Measurements from ENCODE around the gene KLRK1. TPM values are rescaled to one million over a fixed set of nuclear protein-coding genes. Genes with fewer than 3 reads are reported as not detected.
A peak's percentile ranks its signal among the peaks of the same experiment; 100 is the strongest.

KLRK1 gene
- total and polyA plus RNA-seq, 2 of the 4 experiments (the other 2 are of a cell fraction): not detected

GRCh38 chr12:10331642-10332239 lies 58.1 kb downstream of the KLRK1 start:
- Histone ChIP-seq H3K4me2 (ENCODE audit: low read depth, low read length) (no peak overlapping the region), H3K4me1 (ENCODE audit: control insufficient read depth, insufficient read depth, low read length) (no peaks in the 10 kb centered on the region), H3K9me1 (ENCODE audit: insufficient read depth, low read length) (no peaks in the 10 kb centered on the region), H3K14ac (replicated peaks; ENCODE audit: low read depth, low read length) (no peak overlapping the region), H2BK20ac (ENCODE audit: low read depth, low read length) (no peak overlapping the region), H3K27me3 (ENCODE audit: control insufficient read depth, insufficient read depth, low read length) (peaks cover 4% of the 10 kb centered on the region), H3K23ac (ENCODE audit: low read depth, low read length) (no peak overlapping the region), H3K4me3 (ENCODE audit: insufficient read depth, low read depth, low read length) (no peak overlapping the region), H2BK15ac (ENCODE audit: low read depth, low read length) (no peak overlapping the region), H3K4ac (ENCODE audit: low read depth, low read length) (no peak overlapping the region), H2BK5ac (ENCODE audit: low read depth, low read length, poor library complexity, severe bottlenecking) (no peak overlapping the region), H3K9me3 (ENCODE audit: control insufficient read depth, insufficient read depth, low read length) (no peaks in the 10 kb centered on the region), H3K27ac (ENCODE audit: insufficient read depth, low read length) (no peak overlapping the region), H2AFZ (replicated peaks; ENCODE audit: low read length, poor library complexity) (no peak overlapping the region), H3K9ac (ENCODE audit: low read depth, low read length) (no peak overlapping the region), H3K36me3 (ENCODE audit: control insufficient read depth, insufficient read depth, low read length) (no peaks in the 10 kb centered on the region), H3K79me1 (ENCODE audit: low read depth in 1 of 2, low read length in 2 of 2) (no peaks in the 10 kb centered on the region), H3K18ac (ENCODE audit: low read depth, low read length) (no peak overlapping the region), H4K91ac (ENCODE audit: insufficient read depth, low read depth, low read length) (no peak overlapping the region), H3K56ac (ENCODE audit: extremely low read depth, insufficient read depth, low read length) (no peak overlapping the region), H4K8ac (ENCODE audit: low read depth in 2 of 2, low read length in 2 of 2) (no peak overlapping the region), H2AK9ac (replicated peaks; ENCODE audit: low read depth, low read length, poor library complexity) (no peak overlapping the region), H2AK5ac (ENCODE audit: low read depth, low read length) (no peak overlapping the region), H4K5ac (ENCODE audit: low read depth, low read length) (no peak overlapping the region), H4K20me1 (ENCODE audit: insufficient read depth, low read length) (no peaks in the 10 kb centered on the region), H2BK120ac (ENCODE audit: low read depth, low read length) (no peak overlapping the region)
- ChIA-PET CTCF (interaction anchor here (0.5 to 0.7 kb wide), 3 partner anchors 9 to 347 kb away, joined by 3 read pairs; no protein-coding TSS in a partner anchor), POLR2A (ENCODE audit: unreplicated experiment) (no interaction called here)
- peak; percentile 62 for DNase-seq
- BruUV-seq (replicated peaks): no TSS peak
- WGBS, 2 experiments (ENCODE audit: extremely low coverage in 2 of 2, insufficient read length in 1 of 2): no CpG with 5 or more reads among the region's 2 CpGs
- dilution Hi-C loops (cut with HindIII; ENCODE audit: low sequenced_read_pairs, unreplicated experiment) (no loop called here), intact Hi-C loops (cut with micrococcal nuclease) (loop anchor here (1.0 to 5.0 kb wide), 5 partner anchors 94 to 419 kb away; partner anchors contain the start of gene STYK1), in situ Hi-C loops (cut with MboI; ENCODE audit: low sequenced_read_pairs) (no loop called here)
- TF ChIP-seq MAZ (IDR thresholded peaks at IDR 0.05; ENCODE audit: borderline replicate concordance, low read depth, low read length): no peak
- peak; percentile 87 for TF ChIP-seq RAD21 (IDR thresholded peaks at IDR 0.05; ENCODE audit: low read length)
- TF ChIP-seq NFE2L2 (IDR thresholded peaks at IDR 0.05; ENCODE audit: low read depth, low read length): no peak
- TF ChIP-seq RCOR1 (IDR thresholded peaks at IDR 0.05; ENCODE audit: insufficient replicate concordance, low read length): no peak
- TF ChIP-seq ELK1 (IDR thresholded peaks at IDR 0.05; ENCODE audit: borderline replicate concordance, low read depth, low read length): no peak
- peak; percentile 90 for TF ChIP-seq CTCF (conservative IDR thresholded peaks at IDR 0.05; ENCODE audit: low read depth, low read length)
- TF ChIP-seq SMC3 (IDR thresholded peaks at IDR 0.05; ENCODE audit: low read depth, low read length): peak; percentile 86
- TF ChIP-seq BHLHE40 (IDR thresholded peaks at IDR 0.05; ENCODE audit: low read depth, low read length): no peak
- peak; percentile 94 for ATAC-seq (ENCODE audit: low read depth)
